Stimulated activated CD8-positive, alpha-beta memory T cell treated with anti-CD3 and anti-CD28 coated beads, Interleukin-4, amount 100 ng/mL, for 1 hour (primary cell): ENCODE measurements around the gene WDR20.

ENCODE experiments used
- DNase-seq, 2 donors: peaks; one replicate each; pipeline ENCODE4 v3.0.0-alpha.2; 2020; ENCODE audit warnings: low read depth in 2 of 2, low spot score in 1 of 2

Gene WDR20

DNA sequence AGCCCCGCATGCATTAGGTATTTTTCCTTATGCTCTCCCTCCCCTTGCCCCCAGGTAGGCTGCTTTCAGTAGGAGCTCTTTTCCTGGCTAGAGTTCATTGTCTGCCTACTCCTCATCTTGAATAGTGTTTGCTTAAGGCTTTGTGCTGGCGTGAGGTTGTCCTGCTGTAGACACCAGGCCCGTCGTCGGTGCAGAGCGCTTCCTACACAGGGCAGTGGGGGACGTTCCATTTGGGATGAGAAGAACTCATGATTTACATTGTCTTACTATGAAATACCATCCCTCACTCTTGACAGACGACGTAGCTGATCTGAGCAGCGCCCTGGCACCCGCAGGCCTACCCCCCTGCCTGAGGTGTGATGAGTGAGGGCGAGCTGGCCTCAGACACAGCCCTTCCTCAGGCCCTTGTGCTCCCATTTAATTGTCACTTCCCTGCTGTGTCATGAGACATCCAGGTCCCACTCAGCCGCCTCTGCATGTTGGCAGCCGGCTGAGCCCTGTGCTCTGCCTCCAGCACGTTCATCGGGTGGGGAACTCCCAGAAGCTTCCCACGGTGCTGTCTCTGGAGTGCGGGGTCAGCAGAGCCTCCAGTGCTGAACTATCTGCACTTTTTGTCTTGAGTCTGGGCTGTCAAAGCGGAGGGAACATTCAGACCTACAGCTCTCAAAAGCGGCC is 76.0 kb downstream of the WDR20 start:
- DNase-seq = no peak

DNA sequence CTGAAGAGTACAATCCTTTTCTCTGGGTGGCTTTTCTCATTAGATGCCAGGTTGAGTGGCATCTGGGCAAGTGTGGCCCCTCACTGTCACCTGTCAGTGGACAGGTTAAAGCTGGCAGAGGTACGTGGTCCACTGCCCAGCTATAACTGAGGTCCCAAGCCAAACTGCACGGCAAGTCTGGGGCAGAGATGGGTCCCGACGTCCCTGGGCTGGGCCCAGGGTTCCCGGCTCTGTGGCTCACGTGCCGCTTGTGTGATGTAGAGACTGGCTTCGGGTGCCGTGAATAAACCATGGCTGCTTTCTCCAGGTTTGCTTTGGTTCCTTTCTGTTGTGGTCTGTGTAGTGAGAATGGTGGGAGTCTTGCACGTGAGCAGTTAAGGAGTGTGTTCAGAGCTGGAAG is 77.7 kb downstream of the WDR20 start:
- DNase-seq = no peak

GRCh38 chr14:102217987-102218421 is 78.3 kb downstream of the WDR20 start:
- DNase-seq = no peak

- no peak for DNase-seq
These were observed 79.0 kb downstream of the WDR20 start for GRCh38 chr14:102218688-102219087.

- DNase-seq = no peak
These were observed 79.6 kb downstream of the WDR20 start for GRCh38 chr14:102219316-102219715.

- no peak for DNase-seq
These were observed 80.3 kb downstream of the WDR20 start for GRCh38 chr14:102220031-102220430.

- no peak for DNase-seq
These were observed 81.3 kb downstream of the WDR20 start for GRCh38 chr14:102221026-102221425.

DNA sequence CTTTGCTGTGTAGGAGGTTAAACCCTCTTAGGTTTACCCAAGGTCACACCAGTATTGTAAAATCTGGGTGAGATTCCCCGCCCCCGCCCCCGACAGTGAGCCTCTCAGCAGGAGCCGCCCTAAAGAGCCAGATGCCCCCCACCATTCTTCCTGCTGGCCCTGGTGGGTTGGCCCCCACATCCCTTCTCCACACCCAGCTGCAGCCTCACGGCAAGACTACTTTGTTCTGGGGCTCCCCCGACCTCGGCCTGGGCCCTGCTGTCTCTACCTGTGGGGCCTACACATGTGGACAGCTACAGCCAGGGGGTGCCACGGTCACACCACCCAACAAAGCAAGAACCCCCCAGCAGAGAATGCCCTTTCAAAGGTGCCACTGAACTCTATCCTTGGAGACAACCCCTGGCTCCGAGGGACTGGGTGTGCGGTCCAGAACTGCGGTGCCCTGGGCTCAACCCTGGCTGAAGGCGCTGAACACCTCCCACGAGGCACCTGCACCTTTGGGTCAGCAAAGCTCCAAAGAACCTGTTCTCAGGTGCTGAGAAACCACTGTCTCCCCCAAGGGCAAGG is 82.4 kb downstream of the WDR20 start:
- DNase-seq = no peak

- no peak for DNase-seq
These were observed 83.1 kb downstream of the WDR20 start for GRCh38 chr14:102222751-102223150.

GRCh38 chr14:102223682-102224081 is 84.0 kb downstream of the WDR20 start:
- DNase-seq = no peak

GRCh38 chr14:102225386-102225785 is 85.7 kb downstream of the WDR20 start:
- DNase-seq = no peak

DNA sequence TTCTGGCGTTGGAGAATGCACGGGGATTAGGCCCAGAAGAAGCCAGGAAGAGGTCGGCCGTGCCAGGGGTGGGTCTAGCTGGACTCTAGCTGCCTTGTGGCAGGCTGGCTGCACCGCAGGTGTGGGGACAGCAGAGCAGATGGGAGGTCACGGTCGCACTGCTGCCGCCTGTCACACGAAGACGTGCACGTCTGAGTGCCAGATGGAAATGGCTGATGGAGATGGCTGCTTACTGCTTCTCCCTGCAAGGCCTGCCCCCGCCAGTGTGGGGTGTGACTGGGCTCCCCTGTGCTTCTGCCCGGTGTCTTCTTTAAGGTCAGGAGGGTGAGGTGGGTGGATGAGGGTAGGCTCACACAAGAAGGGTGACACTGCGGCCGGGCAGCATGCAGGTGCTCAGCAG is 86.2 kb downstream of the WDR20 start:
- DNase-seq = no peak

GRCh38 chr14:102226356-102227125 is 86.8 kb downstream of the WDR20 start:
- no peak for DNase-seq

- no peak for DNase-seq
These were observed 87.7 kb downstream of the WDR20 start for GRCh38 chr14:102227184-102227964.

- no peak for DNase-seq
These were observed 89.5 kb downstream of the WDR20 start for GRCh38 chr14:102229071-102229738.

DNA sequence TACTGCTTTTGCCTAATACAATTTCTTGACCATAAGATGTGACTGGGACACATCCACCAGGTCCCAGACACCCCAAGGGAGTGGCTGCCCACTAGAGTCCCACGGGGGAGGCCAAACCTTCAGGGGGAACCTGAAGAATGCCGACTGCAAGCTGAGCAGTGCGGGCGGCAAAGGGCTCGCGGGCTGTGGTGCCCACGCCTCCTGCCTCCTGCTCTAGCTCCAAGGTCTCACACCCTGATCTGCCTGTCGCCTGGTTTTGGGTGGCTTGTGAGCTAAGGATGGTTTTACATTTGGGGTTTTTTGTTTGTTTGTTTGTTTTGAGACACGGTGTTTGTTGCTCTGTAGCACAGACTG is 90.0 kb downstream of the WDR20 start:
- no peak for DNase-seq

DNA sequence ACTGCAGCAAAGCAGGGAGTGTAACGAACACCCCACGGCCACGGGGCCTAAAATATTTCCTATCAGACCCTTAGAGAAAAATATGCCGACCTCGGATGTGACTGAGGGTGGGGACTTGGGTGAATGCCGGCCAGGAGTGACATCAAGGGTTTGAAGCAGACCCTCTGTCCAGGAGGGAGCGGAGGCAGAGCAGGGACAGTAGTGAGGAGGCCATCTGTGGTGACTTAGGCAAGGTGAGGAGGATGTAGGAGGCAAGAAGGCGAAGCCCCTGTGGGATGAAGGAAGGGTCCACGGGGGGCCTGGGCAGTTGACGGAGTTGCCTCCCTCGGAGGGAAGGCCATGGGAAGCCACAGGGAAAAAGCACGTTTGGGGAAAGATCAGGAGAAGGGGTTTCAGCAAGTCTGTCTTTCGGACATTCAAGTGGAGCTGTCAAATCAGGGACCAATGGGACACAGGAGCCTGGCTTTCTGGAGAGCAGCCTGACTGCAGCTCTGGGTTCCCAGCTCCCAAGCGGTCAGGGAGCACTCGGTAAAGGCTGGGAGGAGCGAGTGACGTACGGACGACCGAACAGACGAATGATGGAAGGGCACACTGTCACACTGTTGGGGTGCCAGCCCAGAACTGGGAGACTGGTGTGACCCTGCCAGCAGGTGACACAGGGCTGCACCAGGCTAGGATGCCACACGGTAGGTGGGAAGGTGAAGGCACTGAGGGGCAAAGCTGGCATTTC is 90.9 kb downstream of the WDR20 start:
- no peak for DNase-seq

DNA sequence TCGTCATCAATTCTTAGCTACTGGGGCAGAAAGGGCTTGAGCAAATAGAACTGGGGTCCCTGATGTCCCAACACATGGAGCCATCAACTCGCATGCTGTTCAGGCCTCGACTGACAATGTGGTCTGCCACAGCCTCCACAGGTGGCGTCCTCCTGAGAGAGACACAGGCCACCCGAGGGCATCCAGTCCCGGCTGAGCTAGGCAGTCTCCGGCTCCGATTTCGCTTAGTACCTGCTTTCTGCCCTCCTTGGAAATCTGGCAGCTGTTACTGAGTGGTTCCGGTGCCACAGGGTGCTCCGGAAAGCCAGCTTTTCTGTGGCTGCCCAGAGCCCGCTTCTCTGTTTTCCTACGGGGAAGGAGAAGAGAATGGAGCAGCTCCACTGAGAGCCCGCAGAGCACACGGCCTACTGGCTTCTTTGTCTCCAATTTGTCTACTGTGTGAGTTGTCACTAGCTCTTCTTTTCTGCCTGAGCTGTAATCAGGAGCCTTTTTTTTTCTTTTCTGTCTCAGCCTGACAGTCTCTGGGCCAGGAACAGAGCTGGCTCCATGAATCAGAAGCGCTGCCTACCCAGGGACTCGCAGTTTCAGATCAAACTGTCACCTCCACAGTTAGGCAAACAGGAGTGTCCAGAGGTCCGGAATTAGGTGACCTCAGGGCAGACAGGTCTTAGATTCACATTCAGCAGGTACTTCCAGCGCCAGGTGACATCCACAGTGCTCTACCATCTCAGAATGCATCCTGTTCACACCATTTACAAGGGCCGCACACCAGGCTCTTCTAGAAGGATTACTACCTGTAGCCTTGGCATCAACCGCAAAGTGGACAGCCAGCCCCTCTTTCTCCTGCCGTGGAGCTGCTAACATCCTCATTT is 92.0 kb downstream of the WDR20 start:
- no peak for DNase-seq

- DNase-seq = no peak
These were observed 92.6 kb downstream of the WDR20 start for GRCh38 chr14:102232348-102232625.

GRCh38 chr14:102233081-102233480 is 93.4 kb downstream of the WDR20 start:
- no peak for DNase-seq
